Vagina (tissue), 2 donors: Measurements from ENCODE around the gene CEP63.

Experiments used
- CTCF ChIP-seq, 3 experiments: fragments of 450-650 bp in 2 of 3; fragments of 200-600 bp in 1 of 3; sonication (generic) in 1 of 3; IDR thresholded peaks; one replicate each; pipeline ENCODE4 v1.5.1; 2017 to 2019; ENCODE audit warnings: antibody characterized with exemption in 3 of 3, mild to moderate bottlenecking in 2 of 3, moderate library complexity in 2 of 3
- POLR2A ChIP-seq, 2 donors: fragments of 450-650 bp; IDR thresholded peaks; one replicate each; pipeline ENCODE4 v1.6.1; 2017; ENCODE audit warnings: antibody characterized with exemption in 2 of 2, mild to moderate bottlenecking in 2 of 2, moderate library complexity in 2 of 2

GRCh38 chr3:134482622-134483021 lies 3.2 kb upstream of the CEP63 start:
- TF ChIP-seq CTCF (IDR thresholded peaks at IDR 0.05) (no peak), POLR2A (IDR thresholded peaks at IDR 0.05) (no peak)
